ENCODE results near the gene GNAZ.

GRCh38 chr22:23093051-23093788 lies 22.9 kb downstream of the GNAZ start:
- no peak for TF ChIP-seq CTCF (conservative IDR thresholded peaks at IDR 0.05)
- no peak for TF ChIP-seq EZH2 (IDR thresholded peaks at IDR 0.05; ENCODE audit: low read depth)
